HG03460 (cell line): ENCODE results near the gene SESN3.
"Not testable (repeated sequence)": the region's sequence is repeated elsewhere in the genome, so short reads cannot be mapped to it uniquely, and the experiment has no call there.

Experiments used
- ATAC-seq: cut with Tn5 transposase; IDR thresholded peaks from one replicate; pipeline ENCODE4 v1.9.1; 2021; ENCODE audit not compliant: unreplicated experiment

SESN3 gene

GRCh38 chr11:95154514-95154913 lies 76.5 kb downstream of the SESN3 start:
- ATAC-seq, result no peak

DNA sequence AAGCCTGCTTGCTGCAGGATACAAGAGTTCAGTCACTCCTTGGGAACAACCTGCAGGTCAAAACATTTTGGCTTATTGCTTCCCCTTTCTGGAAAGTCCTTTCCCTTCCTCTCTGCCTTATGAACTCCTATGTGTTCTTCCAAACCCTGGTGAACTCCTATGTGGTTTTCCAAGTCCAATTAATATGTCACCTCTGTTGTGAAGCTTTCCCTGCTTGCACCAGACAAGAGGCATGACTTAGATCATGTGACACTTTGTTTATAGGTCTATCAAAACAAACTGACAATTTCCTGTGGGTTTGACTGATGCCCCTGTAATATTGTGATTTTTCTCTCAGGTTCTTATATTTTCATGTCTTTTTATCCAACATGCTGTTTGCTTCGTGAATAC lies 77.2 kb downstream of the SESN3 start:
- ATAC-seq, result no peak

- no peak for ATAC-seq
Observed at GRCh38 chr11:95152876-95153856, 77.8 kb downstream of the SESN3 start.

- ATAC-seq, result peak; percentile 79
Observed at GRCh38 chr11:95150956-95151684, 79.9 kb downstream of the SESN3 start.

- no peak for ATAC-seq
Observed at GRCh38 chr11:95149651-95150364, 81.2 kb downstream of the SESN3 start.

DNA sequence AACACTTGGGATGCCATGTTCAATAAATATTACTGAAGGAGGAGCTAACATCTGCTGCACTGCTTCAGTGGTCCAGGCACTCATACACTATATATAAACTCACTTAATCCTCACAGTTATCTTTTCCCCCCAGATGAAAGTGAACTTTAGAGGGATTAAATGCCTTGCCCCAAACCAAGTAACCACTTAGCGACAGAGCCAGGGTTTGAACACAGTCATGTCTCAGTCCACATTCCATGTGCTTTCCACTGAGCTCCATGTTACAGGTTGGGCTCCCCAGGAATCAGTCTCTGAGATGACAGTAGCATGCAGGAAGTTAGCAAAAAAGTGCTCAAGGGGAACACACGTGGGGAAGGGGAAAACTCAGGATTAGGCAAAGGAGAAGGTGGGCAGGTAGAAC lies 82.1 kb downstream of the SESN3 start:
- no peak for ATAC-seq

- no peak for ATAC-seq
Observed at GRCh38 chr11:95148406-95148805, 82.6 kb downstream of the SESN3 start.

DNA sequence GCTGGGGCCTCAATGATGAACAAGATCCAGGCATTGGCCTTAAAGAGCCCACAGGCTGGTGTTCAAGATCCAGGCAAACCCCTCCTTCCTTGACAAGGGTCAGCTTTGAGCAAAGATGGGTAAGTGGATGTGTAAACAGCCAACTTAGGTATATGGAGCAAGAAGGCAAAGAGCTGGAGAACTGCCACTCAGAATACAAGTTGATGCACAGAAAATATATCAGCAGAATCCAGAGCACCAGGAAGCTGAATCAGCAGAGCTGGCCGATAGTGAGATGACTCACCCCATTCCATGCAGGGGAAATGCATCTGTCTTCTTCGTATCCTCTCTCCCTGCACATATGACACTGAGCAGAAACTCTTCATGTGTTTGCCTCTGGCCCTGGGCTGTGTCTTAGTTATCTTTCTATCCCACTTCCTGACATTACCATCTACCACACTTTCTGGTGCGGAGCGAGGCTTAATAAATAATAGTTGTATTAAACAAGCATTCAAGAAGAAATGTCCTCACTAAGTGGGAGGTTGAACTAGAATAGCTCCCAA lies 83.6 kb downstream of the SESN3 start:
- ATAC-seq, result no peak

DNA sequence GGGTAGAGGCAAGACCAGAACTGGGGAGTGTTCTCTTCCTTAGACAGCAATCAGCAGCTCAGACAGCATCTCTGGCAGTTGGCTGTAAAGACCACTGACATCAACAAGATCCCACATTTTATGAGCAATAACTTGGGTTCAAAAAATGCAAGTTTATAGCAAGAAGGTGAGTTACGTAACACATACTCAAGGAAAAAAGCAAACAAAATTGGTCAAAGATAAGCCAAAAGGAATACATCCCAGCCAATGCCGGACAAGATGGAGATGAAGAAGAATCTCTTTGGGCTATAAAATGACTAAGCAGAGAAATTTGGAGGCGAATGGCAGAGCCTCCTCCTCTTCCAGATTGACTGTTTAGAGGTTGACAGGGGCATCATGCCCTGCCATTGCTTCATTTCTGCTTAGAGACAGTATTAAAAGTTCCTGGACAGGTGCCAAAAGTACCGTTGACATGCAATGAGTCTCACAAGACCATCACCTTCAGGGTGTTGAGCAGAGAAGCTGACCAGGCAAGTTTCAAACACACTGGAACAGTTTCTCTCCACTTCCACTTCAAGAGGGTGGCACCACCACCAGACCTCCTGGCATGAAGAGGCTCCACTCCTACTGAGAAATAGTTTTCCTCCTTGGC lies 85.5 kb downstream of the SESN3 start:
- no peak for ATAC-seq

- no peak for ATAC-seq
Observed at GRCh38 chr11:95144313-95145235, 86.4 kb downstream of the SESN3 start.

DNA sequence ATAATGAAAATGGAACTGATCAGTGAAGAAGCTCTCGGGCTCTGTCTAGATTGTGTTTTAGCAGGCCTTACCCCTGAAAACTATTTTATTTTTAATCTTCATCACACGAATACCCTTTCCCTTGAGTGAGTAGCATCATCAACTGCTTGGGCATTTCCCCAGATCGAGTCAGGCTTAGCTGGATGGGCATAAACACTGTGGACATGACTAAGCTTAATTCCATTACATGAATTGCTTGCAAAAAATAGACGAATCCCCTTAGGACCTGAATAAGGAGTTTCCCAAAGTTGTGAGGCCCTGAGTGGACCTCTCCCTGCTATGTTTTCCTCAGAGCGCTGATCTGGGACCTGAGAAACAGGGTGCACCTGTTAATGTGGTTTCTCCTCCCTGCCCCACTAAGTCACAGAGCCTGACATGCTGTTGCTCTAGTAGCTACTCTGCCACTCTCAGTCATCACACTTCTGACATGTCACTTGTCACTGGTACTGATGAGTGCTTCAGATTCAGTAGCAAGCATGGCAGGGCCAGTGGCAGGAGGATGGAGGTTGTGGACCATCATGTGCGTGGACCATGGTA lies 87.8 kb downstream of the SESN3 start:
- ATAC-seq, result no peak

- no peak for ATAC-seq
Observed at GRCh38 chr11:95142431-95142830, 88.6 kb downstream of the SESN3 start.

DNA sequence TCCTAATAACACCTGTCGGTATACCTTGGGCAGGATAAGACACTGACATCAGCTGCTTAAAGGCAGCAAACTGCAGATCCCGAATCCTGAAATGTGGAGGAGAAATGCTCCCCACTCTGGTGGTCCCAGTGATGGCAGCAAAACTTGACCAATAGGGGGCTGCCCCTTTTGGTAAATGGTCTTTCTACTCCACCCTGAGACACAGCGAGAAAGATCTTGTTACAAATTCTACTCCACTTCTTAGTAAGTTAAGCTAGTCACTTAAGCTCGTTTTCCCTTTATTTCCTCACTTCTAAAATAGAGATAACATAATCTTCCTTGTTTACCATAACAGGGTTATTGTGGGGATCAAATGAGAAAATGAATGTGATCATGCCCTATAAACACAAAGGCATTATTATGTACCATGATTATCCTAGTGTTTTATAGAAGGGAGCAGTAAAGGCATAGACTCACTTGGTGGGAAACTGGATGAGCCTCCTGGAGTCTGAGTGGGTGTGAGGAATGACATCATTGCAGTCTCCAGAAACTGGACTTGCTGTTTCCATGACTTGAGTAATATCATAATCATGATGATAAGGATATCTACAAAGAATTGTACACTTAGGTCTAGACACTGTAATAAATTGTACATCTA lies 90.5 kb downstream of the SESN3 start:
- no peak for ATAC-seq

DNA sequence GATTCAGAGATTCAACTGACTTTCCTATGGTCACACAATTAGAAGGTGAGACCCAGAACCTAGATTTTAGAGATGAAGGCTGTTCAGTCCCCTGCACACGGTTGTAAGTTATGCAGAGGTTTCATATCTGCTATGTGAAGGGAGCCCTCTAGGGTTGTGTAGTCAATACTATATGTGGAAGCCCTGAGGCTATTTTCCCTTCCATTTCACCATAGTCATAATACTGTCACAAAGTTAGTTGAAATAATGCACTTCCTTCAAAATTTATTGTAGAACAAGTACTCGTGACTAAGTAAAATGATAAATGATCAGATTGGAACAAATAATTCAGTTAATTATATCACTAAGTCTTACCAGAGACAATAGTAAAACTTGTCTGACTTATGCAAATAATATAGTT lies 92.6 kb downstream of the SESN3 start:
- ATAC-seq, result peak; percentile 74

DNA sequence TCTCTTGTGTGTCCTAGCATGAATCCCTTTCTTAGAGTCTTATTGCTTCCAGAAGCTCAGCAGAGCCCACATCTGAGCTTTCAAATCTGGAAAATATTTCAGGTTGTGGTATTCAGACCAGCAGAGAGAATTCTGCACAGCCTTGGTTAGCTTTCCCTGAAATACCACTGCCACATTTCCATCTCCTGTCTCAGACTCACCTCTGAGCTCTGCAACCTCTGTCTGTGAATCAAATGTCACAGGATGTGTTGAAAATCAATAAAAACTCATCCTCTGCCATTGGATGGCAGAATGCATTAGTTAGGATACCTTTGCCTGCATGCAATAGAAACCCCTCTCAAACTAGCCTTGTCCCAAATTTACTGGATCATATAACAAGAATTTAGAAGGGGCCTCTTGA lies 93.7 kb downstream of the SESN3 start:
- ATAC-seq, result no peak

GRCh38 chr11:95136747-95137146 lies 94.3 kb downstream of the SESN3 start:
- not testable (repeated sequence) for ATAC-seq

- ATAC-seq, result no peak
Observed at GRCh38 chr11:95135880-95136279, 95.1 kb downstream of the SESN3 start.

GRCh38 chr11:95135155-95135554 lies 95.8 kb downstream of the SESN3 start:
- ATAC-seq, result no peak

- ATAC-seq, result no peak
Observed at GRCh38 chr11:95134491-95134890, 96.5 kb downstream of the SESN3 start.
